ENCODE data around the gene ACOT7. TPM values are rescaled to one million over a fixed set of nuclear protein-coding genes. Genes with fewer than 3 reads are reported as not detected.

ACOT7 gene
- total RNA-seq, 2 experiments from 2014 or later = 23.4 to 53.6 TPM

DNA sequence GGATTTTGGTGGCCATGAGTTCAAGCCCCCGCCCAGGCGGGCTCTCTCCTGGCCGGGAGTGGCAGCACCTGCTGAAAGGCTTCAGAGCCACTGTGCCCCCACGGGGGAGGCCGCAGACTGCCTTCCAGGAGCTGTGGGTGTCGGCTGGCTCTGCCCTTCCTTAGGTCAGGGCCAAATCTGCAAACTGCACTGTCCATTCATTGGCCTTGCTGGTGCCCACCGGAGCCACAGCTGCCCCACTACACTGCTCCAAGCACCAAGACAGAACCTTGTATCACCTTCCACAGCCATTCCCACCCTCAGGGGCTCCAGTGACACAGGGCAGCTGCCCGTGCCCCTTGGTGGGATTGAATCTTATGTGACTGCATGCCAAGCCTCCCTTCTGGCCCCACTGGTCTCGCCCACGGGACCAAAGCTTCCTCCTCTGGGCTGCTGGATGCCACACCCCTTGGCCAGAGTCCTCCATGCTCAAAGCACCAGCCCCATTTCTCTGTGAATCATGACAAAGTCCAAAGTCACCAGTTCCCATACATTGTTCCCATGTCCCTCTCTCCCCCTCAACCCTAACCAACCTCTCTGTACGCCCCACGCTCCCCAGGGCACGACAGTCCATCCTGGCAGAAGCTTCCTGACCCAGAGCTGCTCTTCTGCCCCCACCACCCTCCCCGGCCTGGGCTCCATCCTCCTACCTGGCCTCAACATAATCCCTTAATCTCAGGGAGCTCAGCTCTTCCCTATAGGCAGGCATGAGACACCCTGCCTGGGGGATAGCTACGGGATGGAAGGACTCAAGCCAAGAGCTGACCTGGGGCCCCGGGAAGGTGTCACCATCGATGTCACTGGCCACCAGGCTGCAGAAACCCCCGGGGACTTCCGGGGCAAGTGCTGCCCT lies 111.8 kb downstream of the ACOT7 start:
- DNase-seq (ENCODE audit: low spot score) = no peak
- Histone ChIP-seq H3K27ac (ENCODE audit: low read depth, low read length, poor library complexity, severe bottlenecking) (no peak overlapping the region), H2AFZ (ENCODE audit: low read length) (no peak overlapping the region), H3K4me3 (ENCODE audit: low read depth, low read length, poor library complexity, severe bottlenecking) (no peak overlapping the region), H3K36me3 (ENCODE audit: insufficient read depth, low read length) (no peaks in the 10 kb centered on the region), H3K9me3 (ENCODE audit: low read length) (no peaks in the 10 kb centered on the region), H3K9me2 (ENCODE audit: insufficient read depth, low read length) (no peaks in the 10 kb centered on the region), H4K20me1 (ENCODE audit: insufficient read depth, low read length) (no peaks in the 10 kb centered on the region), H3K79me2 (ENCODE audit: insufficient read depth, low read depth, low read length) (no peaks in the 10 kb centered on the region), H3K4me1 (ENCODE audit: insufficient read depth, low read length, poor library complexity, severe bottlenecking) (no peaks in the 10 kb centered on the region), H3K4me2 (ENCODE audit: low read length) (no peak overlapping the region)
- CTCF ChIA-PET (ENCODE audit: unreplicated experiment) = interaction anchor here (0.6 kb wide), 1 partner anchor 50 kb away, joined by 3 read pairs; no protein-coding TSS in a partner anchor
- TF ChIP-seq EZH2phosphoT487 (IDR thresholded peaks at IDR 0.05; ENCODE audit: borderline replicate concordance, low read depth, low read length) = no peak
- TF ChIP-seq, protein P1, sequence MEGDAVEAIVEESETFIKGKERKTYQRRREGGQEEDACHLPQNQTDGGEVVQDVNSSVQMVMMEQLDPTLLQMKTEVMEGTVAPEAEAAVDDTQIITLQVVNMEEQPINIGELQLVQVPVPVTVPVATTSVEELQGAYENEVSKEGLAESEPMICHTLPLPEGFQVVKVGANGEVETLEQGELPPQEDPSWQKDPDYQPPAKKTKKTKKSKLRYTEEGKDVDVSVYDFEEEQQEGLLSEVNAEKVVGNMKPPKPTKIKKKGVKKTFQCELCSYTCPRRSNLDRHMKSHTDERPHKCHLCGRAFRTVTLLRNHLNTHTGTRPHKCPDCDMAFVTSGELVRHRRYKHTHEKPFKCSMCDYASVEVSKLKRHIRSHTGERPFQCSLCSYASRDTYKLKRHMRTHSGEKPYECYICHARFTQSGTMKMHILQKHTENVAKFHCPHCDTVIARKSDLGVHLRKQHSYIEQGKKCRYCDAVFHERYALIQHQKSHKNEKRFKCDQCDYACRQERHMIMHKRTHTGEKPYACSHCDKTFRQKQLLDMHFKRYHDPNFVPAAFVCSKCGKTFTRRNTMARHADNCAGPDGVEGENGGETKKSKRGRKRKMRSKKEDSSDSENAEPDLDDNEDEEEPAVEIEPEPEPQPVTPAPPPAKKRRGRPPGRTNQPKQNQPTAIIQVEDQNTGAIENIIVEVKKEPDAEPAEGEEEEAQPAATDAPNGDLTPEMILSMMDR (conservative IDR thresholded peaks at IDR 0.05; ENCODE audit: low read length) = no peak
- intact Hi-C loops (cut with micrococcal nuclease; ENCODE audit: unreplicated experiment) = no loop called here
- BruUV-seq (replicated peaks) = no TSS peak
- POLR2A ChIA-PET = no interaction called here

DNA sequence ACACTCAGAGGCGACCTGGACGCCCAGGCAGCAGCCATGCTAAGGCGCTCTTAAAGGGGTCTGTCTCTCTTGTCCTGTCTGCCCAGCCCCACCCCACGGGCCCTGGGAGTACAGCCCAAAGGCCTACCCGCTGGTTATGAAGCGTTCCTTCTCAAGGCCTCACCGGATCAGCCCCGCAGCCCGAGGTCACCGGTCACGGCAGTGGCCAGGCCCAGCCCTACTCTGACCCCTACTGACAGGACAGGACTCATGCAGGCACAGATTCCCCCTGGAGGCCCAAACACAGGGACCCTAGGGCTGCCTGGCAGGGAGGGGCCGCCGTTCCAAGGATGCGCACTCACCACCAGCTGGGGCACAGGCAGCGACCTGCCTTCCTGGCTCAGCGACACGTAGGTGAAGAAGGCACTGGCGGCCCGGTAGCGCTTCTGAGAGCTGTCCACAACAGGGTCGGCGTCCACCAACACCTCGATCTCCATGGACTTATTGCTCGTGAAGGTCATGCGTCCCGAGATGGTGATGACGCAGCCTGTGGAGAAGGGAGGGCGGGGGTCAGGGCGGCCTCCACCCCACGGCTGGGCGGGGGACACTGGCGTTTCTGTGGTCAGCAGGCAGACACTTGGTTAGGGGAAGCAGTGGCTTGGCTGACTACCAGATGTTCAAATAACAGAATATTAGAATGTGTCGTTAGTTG lies 112.7 kb downstream of the ACOT7 start:
- H4K20me1 ChIP-seq (ENCODE audit: insufficient read depth, low read length) = no peaks in the 10 kb centered on the region

More for the DNA sequence above, 112.7 kb downstream of the ACOT7 start:
- no peak for DNase-seq (ENCODE audit: low spot score)
- Histone ChIP-seq H3K9me3 (ENCODE audit: low read length) (no peaks in the 10 kb centered on the region), H3K79me2 (ENCODE audit: insufficient read depth, low read depth, low read length) (no peaks in the 10 kb centered on the region), H2AFZ (ENCODE audit: low read length) (no peak overlapping the region), H3K4me1 (ENCODE audit: insufficient read depth, low read length, poor library complexity, severe bottlenecking) (no peaks in the 10 kb centered on the region), H3K4me3 (ENCODE audit: low read depth, low read length, poor library complexity, severe bottlenecking) (no peak overlapping the region), H3K9me2 (ENCODE audit: insufficient read depth, low read length) (no peaks in the 10 kb centered on the region), H3K27ac (ENCODE audit: low read depth, low read length, poor library complexity, severe bottlenecking) (no peak overlapping the region), H3K36me3 (ENCODE audit: insufficient read depth, low read length) (no peaks in the 10 kb centered on the region), H3K4me2 (ENCODE audit: low read length) (no peak overlapping the region)
- TF ChIP-seq EZH2phosphoT487 (IDR thresholded peaks at IDR 0.05; ENCODE audit: borderline replicate concordance, low read depth, low read length) = no peak
- TF ChIP-seq, protein P1 (conservative IDR thresholded peaks at IDR 0.05; ENCODE audit: low read length) = no peak
- POLR2A ChIA-PET = no interaction called here
- intact Hi-C loops (cut with micrococcal nuclease; ENCODE audit: unreplicated experiment) = no loop called here
- CTCF ChIA-PET (ENCODE audit: unreplicated experiment) = no interaction called here
- no TSS peak for BruUV-seq (replicated peaks)

Measured in OCI-LY7 (cell line).